HEK293 (cell line): ENCODE data around the gene MBLAC1.

ENCODE experiments used
- ZNF433 ChIP-seq: fragments of 450-650 bp; formaldehyde crosslinking; IDR thresholded peaks from 2 replicates; pipeline ENCODE4 v1.5.1; 2016; ENCODE audit warnings: missing biosample characterization, missing genetic modification characterization, low read depth
- ZNF654 ChIP-seq: fragments of 450-650 bp; formaldehyde crosslinking; IDR thresholded peaks from 2 replicates; pipeline ENCODE4 v1.5.1; 2016; ENCODE audit warnings: low read depth, missing biosample characterization, missing genetic modification characterization
- TF ChIP-seq, protein P1 (sequence below): fragments of 450-650 bp; formaldehyde crosslinking; IDR thresholded peaks from 2 replicates; pipeline ENCODE4 v1.5.1; 2016; ENCODE audit warnings: missing biosample characterization, missing genetic modification characterization
- TF ChIP-seq, protein P2 (sequence below): fragments of 450-650 bp; formaldehyde crosslinking; IDR thresholded peaks from 2 replicates; pipeline ENCODE4 v1.5.1; 2016; ENCODE audit warnings: missing biosample characterization, missing genetic modification characterization

GRCh38 chr7:100174582-100174981 lies 47.8 kb downstream of the MBLAC1 start:
- TF ChIP-seq, protein P1, sequence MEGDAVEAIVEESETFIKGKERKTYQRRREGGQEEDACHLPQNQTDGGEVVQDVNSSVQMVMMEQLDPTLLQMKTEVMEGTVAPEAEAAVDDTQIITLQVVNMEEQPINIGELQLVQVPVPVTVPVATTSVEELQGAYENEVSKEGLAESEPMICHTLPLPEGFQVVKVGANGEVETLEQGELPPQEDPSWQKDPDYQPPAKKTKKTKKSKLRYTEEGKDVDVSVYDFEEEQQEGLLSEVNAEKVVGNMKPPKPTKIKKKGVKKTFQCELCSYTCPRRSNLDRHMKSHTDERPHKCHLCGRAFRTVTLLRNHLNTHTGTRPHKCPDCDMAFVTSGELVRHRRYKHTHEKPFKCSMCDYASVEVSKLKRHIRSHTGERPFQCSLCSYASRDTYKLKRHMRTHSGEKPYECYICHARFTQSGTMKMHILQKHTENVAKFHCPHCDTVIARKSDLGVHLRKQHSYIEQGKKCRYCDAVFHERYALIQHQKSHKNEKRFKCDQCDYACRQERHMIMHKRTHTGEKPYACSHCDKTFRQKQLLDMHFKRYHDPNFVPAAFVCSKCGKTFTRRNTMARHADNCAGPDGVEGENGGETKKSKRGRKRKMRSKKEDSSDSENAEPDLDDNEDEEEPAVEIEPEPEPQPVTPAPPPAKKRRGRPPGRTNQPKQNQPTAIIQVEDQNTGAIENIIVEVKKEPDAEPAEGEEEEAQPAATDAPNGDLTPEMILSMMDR = no peak
- TF ChIP-seq, protein P2, sequence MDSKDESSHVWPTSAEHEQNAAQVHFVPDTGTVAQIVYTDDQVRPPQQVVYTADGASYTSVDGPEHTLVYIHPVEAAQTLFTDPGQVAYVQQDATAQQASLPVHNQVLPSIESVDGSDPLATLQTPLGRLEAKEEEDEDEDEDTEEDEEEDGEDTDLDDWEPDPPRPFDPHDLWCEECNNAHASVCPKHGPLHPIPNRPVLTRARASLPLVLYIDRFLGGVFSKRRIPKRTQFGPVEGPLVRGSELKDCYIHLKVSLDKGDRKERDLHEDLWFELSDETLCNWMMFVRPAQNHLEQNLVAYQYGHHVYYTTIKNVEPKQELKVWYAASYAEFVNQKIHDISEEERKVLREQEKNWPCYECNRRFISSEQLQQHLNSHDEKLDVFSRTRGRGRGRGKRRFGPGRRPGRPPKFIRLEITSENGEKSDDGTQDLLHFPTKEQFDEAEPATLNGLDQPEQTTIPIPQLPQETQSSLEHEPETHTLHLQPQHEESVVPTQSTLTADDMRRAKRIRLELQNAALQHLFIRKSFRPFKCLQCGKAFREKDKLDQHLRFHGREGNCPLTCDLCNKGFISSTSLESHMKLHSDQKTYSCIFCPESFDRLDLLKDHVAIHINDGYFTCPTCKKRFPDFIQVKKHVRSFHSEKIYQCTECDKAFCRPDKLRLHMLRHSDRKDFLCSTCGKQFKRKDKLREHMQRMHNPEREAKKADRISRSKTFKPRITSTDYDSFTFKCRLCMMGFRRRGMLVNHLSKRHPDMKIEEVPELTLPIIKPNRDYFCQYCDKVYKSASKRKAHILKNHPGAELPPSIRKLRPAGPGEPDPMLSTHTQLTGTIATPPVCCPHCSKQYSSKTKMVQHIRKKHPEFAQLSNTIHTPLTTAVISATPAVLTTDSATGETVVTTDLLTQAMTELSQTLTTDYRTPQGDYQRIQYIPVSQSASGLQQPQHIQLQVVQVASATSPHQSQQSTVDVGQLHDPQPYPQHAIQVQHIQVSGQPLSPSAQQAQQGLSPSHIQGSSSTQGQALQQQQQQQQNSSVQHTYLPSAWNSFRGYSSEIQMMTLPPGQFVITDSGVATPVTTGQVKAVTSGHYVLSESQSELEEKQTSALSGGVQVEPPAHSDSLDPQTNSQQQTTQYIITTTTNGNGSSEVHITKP = no peak
- TF ChIP-seq ZNF433 (tag by site-specific recombination) (no peak), ZNF654 (no peak)
